D721Med (cell line): Measurements from ENCODE around the gene CPSF7.

Experiments
- DNase-seq: peaks from one replicate; pipeline ENCODE4 v3.0.0; 2011; ENCODE audit warnings: low spot score; ENCODE audit not compliant: insufficient read length
- FAIRE-seq: peaks from 2 replicates; lab custom pipeline; 2011; peaks lifted over from hg19 to GRCh38; lab: Jason Lieb, UNC
- CTCF ChIP-seq: IDR thresholded peaks from 2 replicates; pipeline ENCODE4 v1.5.1; 2012; ENCODE audit warnings: mild to moderate bottlenecking, control low read depth; ENCODE audit not compliant: insufficient read depth; ENCODE audit errors: missing control alignments

CPSF7 gene

GRCh38 chr11:61357233-61357893 lies 72.4 kb downstream of the CPSF7 start:
- DNase-seq (no peak), FAIRE-seq (no peak)

GRCh38 chr11:61356706-61357105 lies 73.1 kb downstream of the CPSF7 start:
- TF ChIP-seq CTCF: no peak
- DNase-seq (no peak), FAIRE-seq (no peak)

More at GRCh38 chr11:61357233-61357893, 72.4 kb downstream of the CPSF7 start:
- TF ChIP-seq CTCF: no peak

GRCh38 chr11:61354208-61354607 lies 75.6 kb downstream of the CPSF7 start:
- TF ChIP-seq CTCF: no peak
- DNase-seq: no peak
- FAIRE-seq: no peak

- no peak for FAIRE-seq
- DNase-seq: no peak
Observed at GRCh38 chr11:61353131-61354067, 76.4 kb downstream of the CPSF7 start.

More at GRCh38 chr11:61353131-61354067, 76.4 kb downstream of the CPSF7 start:
- no peak for TF ChIP-seq CTCF
